ENCODE measurements around the gene NRXN2.

GRCh38 chr11:64726211-64726641 is 3.2 kb upstream of the NRXN2 start:
- TF ChIP-seq FOS (IDR thresholded peaks at IDR 0.05; ENCODE audit: borderline replicate concordance, insufficient read depth, low read length): no peak
- no peak for TF ChIP-seq MAX (IDR thresholded peaks at IDR 0.05; ENCODE audit: insufficient read depth, insufficient read length)
- no peak for TF ChIP-seq CTCF (IDR thresholded peaks at IDR 0.05; ENCODE audit: extremely low read depth in 1 of 2, insufficient read depth in 1 of 2, low read depth in 1 of 2, low read length in 2 of 2)
- no peak for TF ChIP-seq POLR2A (IDR thresholded peaks at IDR 0.05; ENCODE audit: low read depth, low read length)
- no peak for TF ChIP-seq EZH2 (IDR thresholded peaks at IDR 0.05; ENCODE audit: borderline replicate concordance, low read depth, low read length, severe bottlenecking)

All from endothelial cell of umbilical vein (primary cell).